ENCODE data around the gene IP6K3. TPM values are rescaled to one million over a fixed set of nuclear protein-coding genes. Genes with fewer than 3 reads are reported as not detected.

Gene IP6K3
- total and polyA plus RNA-seq, 2 donors (not counting 1 experiment from before 2014, with no cell fraction given), result not detected

DNA sequence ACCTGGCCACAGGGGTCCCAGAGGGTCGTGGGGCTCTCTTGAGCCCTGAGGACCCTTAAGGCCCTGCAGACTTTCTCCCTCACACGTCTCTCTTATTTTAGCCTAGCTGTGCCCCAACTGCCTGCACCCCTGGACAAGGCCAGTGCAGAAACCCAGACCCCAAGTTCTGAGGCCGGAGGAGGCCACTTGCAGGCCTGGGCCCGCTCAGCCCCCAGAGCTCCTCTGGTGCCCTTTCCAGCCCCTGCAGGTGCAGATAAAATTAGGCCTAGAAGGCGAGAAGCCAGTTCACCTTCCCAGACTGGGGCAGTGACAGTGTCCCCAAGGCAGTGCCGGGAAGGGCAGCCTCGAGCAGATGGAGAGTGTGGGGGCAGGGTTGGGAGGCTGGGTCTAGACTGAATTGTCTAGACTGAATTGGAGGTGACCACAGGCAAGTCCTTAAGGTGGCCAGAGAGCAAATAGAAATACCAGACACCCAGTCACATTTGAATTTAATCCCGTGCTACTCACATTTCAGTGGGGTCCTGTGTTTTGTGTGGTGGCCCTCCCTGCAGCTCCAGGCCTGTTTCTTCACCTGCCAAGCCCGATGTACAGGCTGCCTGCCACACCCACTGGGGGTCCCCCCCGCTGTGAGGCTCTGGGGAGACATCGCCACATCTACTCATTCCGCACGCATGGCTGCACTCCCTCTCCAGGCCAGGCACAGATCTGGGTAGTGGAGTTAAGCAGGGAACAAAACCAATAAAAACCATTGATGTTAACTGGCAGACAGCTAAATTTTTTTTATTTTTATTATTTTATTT lies 8.6 kb upstream of the IP6K3 start:
- Histone ChIP-seq H3K36me3 (replicated peaks in 1 of 2; ENCODE audit: control extremely low read depth in 1 of 2, control insufficient read depth in 1 of 2, extremely low read depth in 1 of 2, insufficient read depth in 2 of 2, low read length in 1 of 2) (no peaks in the 10 kb centered on the region), H3K4me3 (ENCODE audit: control extremely low read depth in 1 of 5, extremely low read depth in 1 of 5, insufficient read depth in 1 of 5, low read depth in 2 of 5, low read length in 4 of 5) (no peak overlapping the region), H3K79me2 (ENCODE audit: control insufficient read depth, insufficient read depth, low read length) (no peaks in the 10 kb centered on the region), H3K27me3 (replicated peaks in 1 of 4; ENCODE audit: control extremely low read depth in 1 of 4, control insufficient read depth in 3 of 4, insufficient read depth in 4 of 4, low read length in 3 of 4) (peaks cover 0 to 5% (median 2%) of the 10 kb centered on the region in 4 experiments), H2AFZ (ENCODE audit: insufficient read depth, low read depth, low read length, poor library complexity, severe bottlenecking) (no peak overlapping the region), H4K20me1 (ENCODE audit: control insufficient read depth, insufficient read depth, low read length, poor library complexity, severe bottlenecking) (no peaks in the 10 kb centered on the region), H3K4me2 (replicated peaks; ENCODE audit: low read depth, low read length, poor library complexity, severe bottlenecking) (no peak overlapping the region), H3K27ac (ENCODE audit: low read length in 2 of 2) (no peak overlapping the region), H3K4me1 (ENCODE audit: control insufficient read depth in 2 of 2, insufficient read depth in 2 of 2, low read length in 2 of 2) (peaks cover 0 to 3% of the 10 kb centered on the region in 2 donors), H3K9ac (ENCODE audit: low read length) (no peak overlapping the region), H3K9me3 (ENCODE audit: control extremely low read depth in 1 of 3, control insufficient read depth in 2 of 3, insufficient read depth in 1 of 3, low read length in 2 of 3) (no peaks in the 10 kb centered on the region)
- CTCF ChIA-PET, result interaction anchor here (0.7 kb wide), 1 partner anchor 12 kb away, joined by 3 read pairs; no protein-coding TSS in a partner anchor
- WGBS (ENCODE audit: insufficient coverage), result 76% methylated on average over 9 of the region's 13 CpGs
- Mint-ChIP-seq H3K27ac (no peak overlapping the region), H3K27me3 (peaks cover 30% of the 10 kb centered on the region), H3K9me3 (ENCODE audit: insufficient read depth) (no peaks in the 10 kb centered on the region), H3K4me3 (no peak overlapping the region), H3K4me1 (peaks cover 2% of the 10 kb centered on the region)
- TF ChIP-seq, protein P1, sequence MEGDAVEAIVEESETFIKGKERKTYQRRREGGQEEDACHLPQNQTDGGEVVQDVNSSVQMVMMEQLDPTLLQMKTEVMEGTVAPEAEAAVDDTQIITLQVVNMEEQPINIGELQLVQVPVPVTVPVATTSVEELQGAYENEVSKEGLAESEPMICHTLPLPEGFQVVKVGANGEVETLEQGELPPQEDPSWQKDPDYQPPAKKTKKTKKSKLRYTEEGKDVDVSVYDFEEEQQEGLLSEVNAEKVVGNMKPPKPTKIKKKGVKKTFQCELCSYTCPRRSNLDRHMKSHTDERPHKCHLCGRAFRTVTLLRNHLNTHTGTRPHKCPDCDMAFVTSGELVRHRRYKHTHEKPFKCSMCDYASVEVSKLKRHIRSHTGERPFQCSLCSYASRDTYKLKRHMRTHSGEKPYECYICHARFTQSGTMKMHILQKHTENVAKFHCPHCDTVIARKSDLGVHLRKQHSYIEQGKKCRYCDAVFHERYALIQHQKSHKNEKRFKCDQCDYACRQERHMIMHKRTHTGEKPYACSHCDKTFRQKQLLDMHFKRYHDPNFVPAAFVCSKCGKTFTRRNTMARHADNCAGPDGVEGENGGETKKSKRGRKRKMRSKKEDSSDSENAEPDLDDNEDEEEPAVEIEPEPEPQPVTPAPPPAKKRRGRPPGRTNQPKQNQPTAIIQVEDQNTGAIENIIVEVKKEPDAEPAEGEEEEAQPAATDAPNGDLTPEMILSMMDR (IDR thresholded peaks at IDR 0.05), result no peak
- no peak for TF ChIP-seq EZH2 (IDR thresholded peaks at IDR 0.05; ENCODE audit: borderline replicate concordance, insufficient read depth, low read depth, low read length, poor library complexity, severe bottlenecking)
- ATAC-seq (ENCODE audit: low read depth), result no peak
- POLR2A ChIA-PET, result no interaction called here
- intact Hi-C loops (cut with micrococcal nuclease), result no loop called here
- no peak for DNase-seq

DNA sequence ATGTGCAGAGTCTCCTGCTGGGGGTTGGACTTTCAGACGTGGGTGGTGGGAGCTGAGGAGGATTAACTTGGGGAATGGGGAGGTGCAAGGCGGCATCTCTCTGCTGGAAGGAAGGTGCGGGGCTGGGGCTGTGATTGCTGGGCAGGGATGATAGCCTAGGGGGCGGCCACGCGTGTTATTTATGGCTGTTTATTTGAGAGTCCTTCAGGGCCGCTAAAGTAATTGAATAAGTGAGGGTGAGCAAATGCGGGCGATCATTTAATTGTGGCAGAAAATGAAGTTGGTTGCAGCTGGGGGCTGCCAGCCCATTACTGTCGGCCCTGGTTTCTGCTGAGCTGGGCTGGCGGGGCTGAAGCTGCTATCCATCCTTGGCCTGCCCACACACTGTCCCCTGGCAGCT lies 7.5 kb upstream of the IP6K3 start:
- no peak for ATAC-seq (ENCODE audit: low read depth)
- TF ChIP-seq, protein P1 (IDR thresholded peaks at IDR 0.05), result no peak
- TF ChIP-seq EZH2 (IDR thresholded peaks at IDR 0.05; ENCODE audit: borderline replicate concordance, insufficient read depth, low read depth, low read length, poor library complexity, severe bottlenecking), result no peak
- CTCF ChIA-PET, result no interaction called here
- peaks cover 0 to 5% (median 2%) of the 10 kb centered on the region in 4 experiments for H3K27me3 ChIP-seq (replicated peaks in 1 of 4; ENCODE audit: control extremely low read depth in 1 of 4, control insufficient read depth in 3 of 4, insufficient read depth in 4 of 4, low read length in 3 of 4)
- Mint-ChIP-seq H3K27ac (no peak overlapping the region), H3K4me1 (peaks cover 2% of the 10 kb centered on the region), H3K9me3 (ENCODE audit: insufficient read depth) (no peaks in the 10 kb centered on the region), H3K4me3 (no peak overlapping the region), H3K27me3 (peaks cover 34% of the 10 kb centered on the region)
- 89% methylated on average over 11 of the region's 11 CpGs for WGBS (ENCODE audit: insufficient coverage)
- no peak overlapping the region for H3K27ac ChIP-seq (ENCODE audit: low read length in 2 of 2)
- H3K79me2 ChIP-seq (ENCODE audit: control insufficient read depth, insufficient read depth, low read length), result no peaks in the 10 kb centered on the region
- H3K4me2 ChIP-seq (replicated peaks; ENCODE audit: low read depth, low read length, poor library complexity, severe bottlenecking), result no peak overlapping the region
- H3K36me3 ChIP-seq (replicated peaks in 1 of 2; ENCODE audit: control extremely low read depth in 1 of 2, control insufficient read depth in 1 of 2, extremely low read depth in 1 of 2, insufficient read depth in 2 of 2, low read length in 1 of 2), result no peaks in the 10 kb centered on the region
- POLR2A ChIA-PET, result no interaction called here
- no peak overlapping the region for H2AFZ ChIP-seq (ENCODE audit: insufficient read depth, low read depth, low read length, poor library complexity, severe bottlenecking)
- H3K4me3 ChIP-seq (ENCODE audit: control extremely low read depth in 1 of 5, extremely low read depth in 1 of 5, insufficient read depth in 1 of 5, low read depth in 2 of 5, low read length in 4 of 5), result no peak overlapping the region
- no peaks in the 10 kb centered on the region for H3K9me3 ChIP-seq (ENCODE audit: control extremely low read depth in 1 of 3, control insufficient read depth in 2 of 3, insufficient read depth in 1 of 3, low read length in 2 of 3)
- H3K4me1 ChIP-seq (ENCODE audit: control insufficient read depth in 2 of 2, insufficient read depth in 2 of 2, low read length in 2 of 2), result peaks cover 0 to 3% of the 10 kb centered on the region in 2 donors
- no peaks in the 10 kb centered on the region for H4K20me1 ChIP-seq (ENCODE audit: control insufficient read depth, insufficient read depth, low read length, poor library complexity, severe bottlenecking)
- DNase-seq, result no peak
- no peak overlapping the region for H3K9ac ChIP-seq (ENCODE audit: low read length)
- intact Hi-C loops (cut with micrococcal nuclease), result no loop called here
